ENCODE data around the gene ENOX1.

GRCh38 chr13:43389983-43390382 is 396.8 kb downstream of the ENOX1 start:
- no peak for TF ChIP-seq CTCF (IDR thresholded peaks at IDR 0.05; ENCODE audit: low read depth, low read length)
- TF ChIP-seq EZH2phosphoT487 (IDR thresholded peaks at IDR 0.05; ENCODE audit: low read depth) = no peak
